H9 (cell line): ENCODE measurements around the gene SLC35F3. TPM values are rescaled to one million over a fixed set of nuclear protein-coding genes. Genes with fewer than 3 reads are reported as not detected.

Experiments used
- DNase-seq: peaks from one replicate; pipeline ENCODE4 v3.0.0-alpha.2; 2017
- H2AFZ ChIP-seq: one replicate; pipeline ENCODE4 v1.6.1; 2013; ENCODE audit warnings: mild to moderate bottlenecking, low read length, control low read depth, moderate library complexity
- H2AK5ac ChIP-seq: 2 replicates; pipeline ENCODE4 v1.6.1; 2013; ENCODE audit warnings: low read length, control low read depth, mixed read lengths; ENCODE audit not compliant: insufficient read length
- H2BK120ac ChIP-seq: one replicate; pipeline ENCODE4 v1.6.1; 2013; ENCODE audit warnings: low read depth, mild to moderate bottlenecking, low read length, control low read depth, inconsistent platforms; ENCODE audit not compliant: poor library complexity, severe bottlenecking
- H2BK12ac ChIP-seq: 2 replicates; pipeline ENCODE4 v1.6.1; 2013; ENCODE audit warnings: low read length, control low read depth, mixed read lengths, low read depth; ENCODE audit not compliant: insufficient read length
- H2BK15ac ChIP-seq: 2 replicates; pipeline ENCODE4 v1.6.1; 2013; ENCODE audit warnings: low read depth, low read length, control low read depth
- H2BK20ac ChIP-seq: one replicate; pipeline ENCODE4 v1.6.1; 2013; ENCODE audit warnings: low read depth, mild to moderate bottlenecking, low read length, control low read depth, inconsistent platforms; ENCODE audit not compliant: poor library complexity, severe bottlenecking
- H2BK5ac ChIP-seq: 2 replicates; pipeline ENCODE4 v1.6.1; 2013; ENCODE audit warnings: low read length, control low read depth, mixed read lengths; ENCODE audit not compliant: insufficient read length
- H3K14ac ChIP-seq: 2 replicates; pipeline ENCODE4 v1.6.1; 2013; ENCODE audit warnings: low read length, control low read depth; ENCODE audit not compliant: insufficient read depth
- H3K18ac ChIP-seq: 2 replicates; pipeline ENCODE4 v1.6.1; 2013; ENCODE audit warnings: low read depth, mild to moderate bottlenecking, mixed read lengths, low read length, control low read depth; ENCODE audit not compliant: insufficient read length
- H3K23ac ChIP-seq: 2 replicates; pipeline ENCODE4 v1.6.1; 2013; ENCODE audit warnings: low read length, control low read depth, mixed read lengths, low read depth; ENCODE audit not compliant: insufficient read length
- H3K23me2 ChIP-seq: 2 replicates; pipeline ENCODE4 v1.6.1; 2013; ENCODE audit warnings: low read depth, mild to moderate bottlenecking, mixed read lengths, low read length, control low read depth; ENCODE audit not compliant: insufficient read length, poor library complexity, severe bottlenecking
- H3K27ac ChIP-seq: 2 replicates; pipeline ENCODE4 v1.5.1; 2013; ENCODE audit warnings: low read length, control low read depth, mixed read lengths, low read depth; ENCODE audit not compliant: insufficient read length
- H3K27me3 ChIP-seq: 2 replicates; pipeline ENCODE4 v1.6.1; 2013; ENCODE audit warnings: low read length, control low read depth, inconsistent platforms; ENCODE audit not compliant: insufficient read depth
- H3K4ac ChIP-seq: 2 replicates; pipeline ENCODE4 v1.6.1; 2013; ENCODE audit warnings: low read depth, mild to moderate bottlenecking, control low read depth, inconsistent platforms, low read length, moderate library complexity
- H3K4me1 ChIP-seq: 2 replicates; pipeline ENCODE4 v1.6.1; 2013; ENCODE audit warnings: low read length, control low read depth, inconsistent platforms; ENCODE audit not compliant: insufficient read depth
- H3K4me2 ChIP-seq: 2 replicates; pipeline ENCODE4 v1.6.1; 2013; ENCODE audit warnings: low read length, control low read depth, mixed read lengths; ENCODE audit not compliant: insufficient read length, insufficient read depth
- H3K56ac ChIP-seq: 2 replicates; pipeline ENCODE4 v1.6.1; 2013; ENCODE audit warnings: low read depth, mild to moderate bottlenecking, mixed read lengths, low read length, control low read depth; ENCODE audit not compliant: insufficient read length
- H3K79me1 ChIP-seq: 2 replicates; pipeline ENCODE4 v1.6.1; 2013; ENCODE audit warnings: low read depth, mild to moderate bottlenecking, moderate library complexity, low read length, control low read depth, inconsistent platforms; ENCODE audit not compliant: insufficient read depth, poor library complexity, severe bottlenecking
- H3K79me2 ChIP-seq: 2 replicates; pipeline ENCODE4 v1.6.1; 2013; ENCODE audit warnings: low read length, control low read depth, inconsistent platforms; ENCODE audit not compliant: insufficient read depth
- H3K9ac ChIP-seq: 2 replicates; pipeline ENCODE4 v1.6.1; 2013; ENCODE audit warnings: low read length, control low read depth, mixed read lengths; ENCODE audit not compliant: insufficient read length; ENCODE audit errors: extremely low read depth
- H3K9me3 ChIP-seq: one replicate; pipeline ENCODE4 v1.6.1; 2013; ENCODE audit warnings: low read depth, low read length, inconsistent platforms; ENCODE audit not compliant: control insufficient read depth
- H3T11ph ChIP-seq: one replicate; pipeline ENCODE4 v1.6.1; 2013; ENCODE audit warnings: mild to moderate bottlenecking, low read length, control low read depth, inconsistent platforms
- H4K20me1 ChIP-seq: one replicate; pipeline ENCODE4 v1.6.1; 2013; ENCODE audit not compliant: control insufficient read depth, insufficient read length, insufficient read depth
- H4K5ac ChIP-seq: 2 replicates; pipeline ENCODE4 v1.6.1; 2013; ENCODE audit warnings: low read depth, mild to moderate bottlenecking, mixed read lengths, low read length, control low read depth; ENCODE audit not compliant: insufficient read length
- H4K8ac ChIP-seq: replicated peaks from 2 replicates; pipeline ENCODE4 v1.6.1; 2013; ENCODE audit warnings: low read length, control low read depth, mixed read lengths, low read depth; ENCODE audit not compliant: insufficient read length
- H4K91ac ChIP-seq: 2 replicates; pipeline ENCODE4 v1.6.1; 2013; ENCODE audit warnings: low read depth, mild to moderate bottlenecking, moderate library complexity, mixed read lengths, low read length, control low read depth; ENCODE audit not compliant: insufficient read length
- H3K27ac Mint-ChIP-seq, 3 experiments: 2 replicates in 2 of 3; 3 replicates in 1 of 3; pipeline ENCODE4 v1.8.0; 2020 to 2021; ENCODE audit warnings: mixed read lengths in 3 of 3, mild to moderate bottlenecking in 1 of 3, moderate library complexity in 1 of 3
- H3K27me3 Mint-ChIP-seq: 2 replicates; pipeline ENCODE4 v1.8.0; 2021; ENCODE audit warnings: low read depth, mild to moderate bottlenecking, moderate library complexity, mixed read lengths
- H3K36me3 Mint-ChIP-seq, 3 experiments: 2 replicates in 2 of 3; 3 replicates in 1 of 3; pipeline ENCODE4 v1.8.0; 2020 to 2021; ENCODE audit warnings: low read depth in 3 of 3, mixed read lengths in 3 of 3; ENCODE audit not compliant: insufficient read depth in 1 of 3
- H3K4me1 Mint-ChIP-seq, 2 experiments: 2 replicates each; pipeline ENCODE4 v1.8.0; 2020; ENCODE audit warnings: mixed read lengths in 2 of 2
- H3K4me3 Mint-ChIP-seq, 2 experiments: 2 replicates in 1 of 2; 3 replicates in 1 of 2; pipeline ENCODE4 v1.8.0; 2020 to 2021; ENCODE audit warnings: mild to moderate bottlenecking in 2 of 2, mixed read lengths in 2 of 2, moderate library complexity in 1 of 2
- H3K9me3 Mint-ChIP-seq, 2 experiments: 2 replicates in 1 of 2; 3 replicates in 1 of 2; pipeline ENCODE4 v1.8.0; 2020; ENCODE audit warnings: mild to moderate bottlenecking in 2 of 2, mixed read lengths in 2 of 2, moderate library complexity in 1 of 2
- total RNA-seq: library from RNA; stranded (reverse); gene quantifications from 2 replicates; pipeline ENCODE4 v1.2.1, GENCODE V29; 2021
- TF ChIP-seq, protein P1 (sequence below): fragments of 200-600 bp; sonication (generic); conservative IDR thresholded peaks from 3 replicates; pipeline ENCODE4 v1.8.0; 2021; ENCODE audit warnings: antibody characterized with exemption, mild to moderate bottlenecking

The SLC35F3 gene
- total RNA-seq, 1 experiment from 2014 or later, result 0.81 TPM

DNA sequence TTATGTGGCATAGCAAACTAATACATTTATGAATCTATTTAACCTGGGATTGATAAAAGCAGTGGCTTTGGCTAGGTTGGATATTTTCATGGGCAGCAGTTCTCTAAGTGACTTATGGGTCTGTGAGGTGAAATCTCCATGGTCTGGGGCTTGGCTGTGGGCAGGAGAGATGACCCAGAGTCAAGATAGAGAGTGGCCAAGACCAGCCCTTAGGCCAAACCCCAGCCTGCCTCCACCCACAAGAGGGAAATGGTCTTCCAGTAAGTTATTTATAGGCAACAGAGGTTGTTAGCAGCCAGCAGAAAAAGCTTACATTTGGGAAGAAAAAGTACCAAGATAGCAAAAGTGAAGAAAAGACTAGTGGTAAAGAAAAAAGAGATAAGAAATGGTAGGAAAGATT, 61.4 kb downstream of the SLC35F3 start:
- Histone ChIP-seq H2BK15ac (no peak overlapping the region), H3K27ac (no peak overlapping the region), H3K14ac (no peak overlapping the region), H4K91ac (no peak overlapping the region), H3K23me2 (no peaks in the 10 kb centered on the region), H4K20me1 (no peaks in the 10 kb centered on the region), H2BK5ac (no peak overlapping the region), H4K5ac (no peak overlapping the region), H3K79me2 (no peaks in the 10 kb centered on the region), H3K4me2 (no peak overlapping the region), H3K9me3 (no peaks in the 10 kb centered on the region), H3K9ac (no peak overlapping the region), H2AK5ac (no peak overlapping the region), H3K27me3 (no peaks in the 10 kb centered on the region), H2BK120ac (no peak overlapping the region), H2BK20ac (no peak overlapping the region), H3K18ac (no peak overlapping the region), H3K23ac (no peak overlapping the region), H3T11ph (no peak overlapping the region), H3K79me1 (no peaks in the 10 kb centered on the region), H2AFZ (no peak overlapping the region), H4K8ac (no peak overlapping the region), H3K4ac (no peak overlapping the region), H3K56ac (no peak overlapping the region), H2BK12ac (no peak overlapping the region), H3K4me1 (no peaks in the 10 kb centered on the region)
- H3K9me3 Mint-ChIP-seq, result peaks cover 4 to 10% of the 10 kb centered on the region in 2 experiments; a peak in 4 of 5 replicates
- peaks cover 2% of the 10 kb centered on the region; the same call in 1 of the 2 replicates for H3K27me3 Mint-ChIP-seq
- H3K4me3 Mint-ChIP-seq, result no peak overlapping the region
- TF ChIP-seq, protein P1, sequence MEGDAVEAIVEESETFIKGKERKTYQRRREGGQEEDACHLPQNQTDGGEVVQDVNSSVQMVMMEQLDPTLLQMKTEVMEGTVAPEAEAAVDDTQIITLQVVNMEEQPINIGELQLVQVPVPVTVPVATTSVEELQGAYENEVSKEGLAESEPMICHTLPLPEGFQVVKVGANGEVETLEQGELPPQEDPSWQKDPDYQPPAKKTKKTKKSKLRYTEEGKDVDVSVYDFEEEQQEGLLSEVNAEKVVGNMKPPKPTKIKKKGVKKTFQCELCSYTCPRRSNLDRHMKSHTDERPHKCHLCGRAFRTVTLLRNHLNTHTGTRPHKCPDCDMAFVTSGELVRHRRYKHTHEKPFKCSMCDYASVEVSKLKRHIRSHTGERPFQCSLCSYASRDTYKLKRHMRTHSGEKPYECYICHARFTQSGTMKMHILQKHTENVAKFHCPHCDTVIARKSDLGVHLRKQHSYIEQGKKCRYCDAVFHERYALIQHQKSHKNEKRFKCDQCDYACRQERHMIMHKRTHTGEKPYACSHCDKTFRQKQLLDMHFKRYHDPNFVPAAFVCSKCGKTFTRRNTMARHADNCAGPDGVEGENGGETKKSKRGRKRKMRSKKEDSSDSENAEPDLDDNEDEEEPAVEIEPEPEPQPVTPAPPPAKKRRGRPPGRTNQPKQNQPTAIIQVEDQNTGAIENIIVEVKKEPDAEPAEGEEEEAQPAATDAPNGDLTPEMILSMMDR, result no peak
- peaks cover 0 to 2% (median 0%) of the 10 kb centered on the region in 3 experiments; a peak in 1 of 7 replicates for H3K36me3 Mint-ChIP-seq
- DNase-seq, result no peak
- H3K27ac Mint-ChIP-seq, result no peak overlapping the region
- H3K4me1 Mint-ChIP-seq, result no peaks in the 10 kb centered on the region
